Stimulated activated CD8-positive, alpha-beta memory T cell treated with anti-CD3 and anti-CD28 coated beads, Interleukin-2, amount 100 ng/mL, for 1 hour (primary cell): ENCODE measurements around the gene MIA2.
"Not testable (repeated sequence)": the region's sequence is repeated elsewhere in the genome, so short reads cannot be mapped to it uniquely, and the experiment has no call there.

ENCODE experiments used
- DNase-seq, 2 donors: peaks; one replicate each; pipeline ENCODE4 v3.0.0-alpha.2; 2020; ENCODE audit warnings: low read depth in 2 of 2

The MIA2 gene

DNA sequence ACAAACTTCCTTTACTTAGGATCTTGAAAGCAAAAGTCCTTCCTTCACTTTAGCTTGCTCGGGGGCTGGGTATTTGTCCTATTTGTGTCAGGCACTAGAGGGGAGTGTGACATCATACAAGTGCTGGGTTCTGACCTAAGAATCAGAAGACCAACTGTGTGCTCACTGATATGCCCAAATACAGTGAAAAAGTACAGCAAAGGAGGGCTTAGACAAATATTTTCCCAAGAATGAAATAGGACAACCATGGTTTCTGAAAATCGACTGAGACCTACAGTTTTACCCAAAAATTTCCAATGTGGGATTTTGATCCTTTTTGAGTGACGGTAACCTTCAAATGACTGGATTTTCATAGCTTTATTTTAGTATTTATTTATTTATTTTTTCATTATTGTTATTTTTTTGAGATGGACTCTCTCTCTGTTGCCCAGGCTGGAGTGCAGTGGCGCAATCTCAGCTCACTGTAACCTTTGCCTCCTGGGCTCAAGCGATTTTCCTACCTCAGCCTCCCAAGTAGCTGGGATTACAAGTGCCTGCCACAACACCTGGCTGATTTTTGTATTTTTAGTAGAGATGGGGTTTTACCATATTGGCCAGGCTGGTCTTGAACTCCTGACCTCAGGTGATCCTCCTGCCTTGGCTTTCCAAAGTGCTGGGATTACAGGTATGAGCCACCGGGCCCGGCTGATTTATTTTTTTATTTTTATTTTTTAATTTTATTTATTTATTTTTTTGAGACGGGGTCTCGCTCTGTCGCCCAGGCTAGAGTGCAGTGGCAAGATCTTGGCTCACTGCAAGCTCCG lies 1.8 kb upstream of the MIA2 start:
- DNase-seq: not testable (repeated sequence)

- DNase-seq: no peak
Measured at GRCh38 chr14:39232554-39233415, 930 bp upstream of the MIA2 start.

- DNase-seq: not testable (repeated sequence)
Measured at GRCh38 chr14:39234986-39235385, 1.3 kb downstream of the MIA2 start.

DNA sequence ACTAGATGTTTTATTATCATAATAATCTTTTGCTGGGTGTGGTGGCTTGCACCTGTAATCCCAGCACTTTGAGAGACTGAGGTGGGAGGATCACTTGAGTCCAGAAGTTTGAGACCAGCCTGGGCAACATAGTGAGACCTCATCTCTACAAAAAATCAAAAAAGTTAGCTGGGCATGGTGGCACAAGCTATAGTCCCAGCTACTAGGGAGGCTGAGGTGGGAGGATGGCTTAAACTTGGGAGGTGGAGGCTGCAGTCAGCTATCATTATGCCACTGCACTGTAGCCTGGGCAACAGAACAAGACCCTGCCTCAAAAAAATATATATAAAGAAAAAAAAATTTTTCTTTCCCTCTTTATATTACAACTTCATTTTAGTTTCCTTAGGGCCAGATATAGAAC lies 1.8 kb downstream of the MIA2 start:
- DNase-seq: not testable (repeated sequence)

GRCh38 chr14:39240769-39241168 lies 7.1 kb downstream of the MIA2 start:
- DNase-seq: no peak

GRCh38 chr14:39241637-39242036 lies 7.9 kb downstream of the MIA2 start:
- no peak for DNase-seq

DNA sequence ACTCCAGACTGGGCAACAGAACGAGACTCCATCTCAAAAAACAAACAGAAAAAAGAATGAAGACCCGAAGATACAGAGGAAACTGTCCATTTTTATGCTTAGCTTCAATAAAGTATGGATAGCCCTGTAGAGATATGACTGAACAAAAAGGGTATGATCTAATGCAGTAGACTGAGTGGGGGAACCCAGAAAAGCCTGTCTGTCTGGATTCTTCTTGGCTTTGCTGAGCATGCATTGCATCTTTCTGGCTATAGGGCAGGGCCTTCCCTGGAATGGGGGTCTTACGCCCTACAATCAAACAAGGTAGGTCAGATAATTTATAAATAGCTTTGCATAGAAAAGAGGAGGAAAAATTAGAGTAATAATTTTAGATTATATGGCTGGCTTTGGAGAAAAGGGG lies 10.1 kb downstream of the MIA2 start:
- DNase-seq: no peak

DNA sequence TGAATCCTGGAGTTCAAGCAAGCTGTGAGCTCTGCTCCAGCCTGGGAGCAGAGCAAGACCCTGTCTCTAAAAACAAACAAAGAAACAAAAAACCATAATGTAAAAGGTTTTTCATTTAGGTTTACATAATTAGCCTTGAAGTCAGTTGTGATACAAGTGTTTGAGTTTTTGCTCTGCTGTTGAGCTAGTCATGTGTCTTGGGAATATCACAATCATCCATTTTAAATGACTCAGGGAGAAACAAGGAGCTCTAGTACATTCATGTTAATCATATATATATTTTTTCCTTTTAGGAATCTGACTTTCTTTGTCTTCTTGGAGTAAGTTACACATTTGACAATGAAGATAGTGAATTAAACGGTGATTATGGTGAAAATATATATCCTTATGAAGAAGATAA lies 12.9 kb downstream of the MIA2 start:
- no peak for DNase-seq

GRCh38 chr14:39247256-39247655 lies 13.5 kb downstream of the MIA2 start:
- DNase-seq: no peak

GRCh38 chr14:39251547-39251946 lies 17.8 kb downstream of the MIA2 start:
- DNase-seq: no peak

DNA sequence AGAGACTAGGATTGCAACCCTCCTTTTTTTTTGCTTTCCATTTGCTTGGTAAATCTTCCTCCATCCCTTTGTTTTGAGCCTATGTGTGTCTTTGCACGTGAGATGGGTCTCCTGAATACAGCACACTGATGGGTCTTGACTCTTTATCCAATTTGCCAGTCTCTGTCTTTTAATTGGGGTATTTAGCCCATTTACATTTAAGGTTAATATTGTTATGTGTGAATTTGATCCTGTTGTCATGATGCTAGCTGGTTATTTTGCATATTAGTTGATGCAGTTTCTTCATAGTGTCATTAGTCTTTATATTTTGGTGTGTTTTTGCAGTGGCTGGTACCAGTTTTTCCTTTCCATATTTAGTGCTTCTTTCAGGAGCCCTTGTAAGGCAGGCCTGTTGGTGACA lies 23.7 kb downstream of the MIA2 start:
- not testable (repeated sequence) for DNase-seq

- DNase-seq: no peak
Measured at GRCh38 chr14:39258782-39259545, 25.2 kb downstream of the MIA2 start.

GRCh38 chr14:39260161-39260560 lies 26.4 kb downstream of the MIA2 start:
- DNase-seq: not testable (repeated sequence)

DNA sequence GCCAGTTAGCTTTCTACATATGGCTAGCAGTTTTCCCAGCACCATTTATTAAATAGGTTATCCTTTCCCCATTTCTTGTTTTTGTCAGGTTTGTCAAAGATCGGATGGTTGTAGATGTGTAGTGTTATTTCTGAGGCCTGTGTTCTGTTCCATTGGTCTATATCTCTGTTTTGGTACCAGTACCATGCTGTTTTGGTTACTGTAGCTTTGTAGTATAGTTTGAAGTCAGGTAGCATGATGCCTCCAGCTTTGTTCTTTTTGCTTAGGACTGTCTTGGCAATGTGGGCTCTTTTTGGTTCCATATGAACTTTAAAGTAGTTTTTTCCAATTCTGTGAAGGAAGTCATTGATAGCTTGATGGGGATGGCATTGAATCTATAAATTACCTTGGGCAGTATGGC lies 28.5 kb downstream of the MIA2 start:
- DNase-seq: not testable (repeated sequence)

- no peak for DNase-seq
Measured at GRCh38 chr14:39264057-39264456, 30.3 kb downstream of the MIA2 start.

- DNase-seq: no peak
Measured at GRCh38 chr14:39264558-39264957, 30.8 kb downstream of the MIA2 start.

DNA sequence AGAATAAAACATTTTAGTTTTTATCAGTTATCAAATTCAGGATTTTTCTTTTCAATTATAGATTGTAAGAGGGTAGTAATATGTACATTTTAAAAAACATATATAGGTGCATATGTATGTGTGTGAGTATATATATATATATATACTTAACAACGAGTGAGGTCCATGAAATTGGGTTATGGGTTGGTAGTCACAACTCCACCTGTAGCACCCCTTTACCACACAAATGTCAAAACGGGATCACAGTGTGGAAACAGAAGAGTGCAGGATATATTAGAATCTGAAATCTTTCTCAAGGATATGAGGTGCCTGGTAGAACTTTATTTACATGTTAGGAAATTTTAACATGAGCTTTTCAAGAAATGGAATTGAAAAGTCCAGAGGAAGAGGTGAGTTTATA lies 31.3 kb downstream of the MIA2 start:
- DNase-seq: no peak

- DNase-seq: no peak
Measured at GRCh38 chr14:39265806-39266524, 32.2 kb downstream of the MIA2 start.

- peak in 1 of 2 donors; percentile 18 for DNase-seq
Measured at GRCh38 chr14:39266525-39266870, 32.8 kb downstream of the MIA2 start.

DNA sequence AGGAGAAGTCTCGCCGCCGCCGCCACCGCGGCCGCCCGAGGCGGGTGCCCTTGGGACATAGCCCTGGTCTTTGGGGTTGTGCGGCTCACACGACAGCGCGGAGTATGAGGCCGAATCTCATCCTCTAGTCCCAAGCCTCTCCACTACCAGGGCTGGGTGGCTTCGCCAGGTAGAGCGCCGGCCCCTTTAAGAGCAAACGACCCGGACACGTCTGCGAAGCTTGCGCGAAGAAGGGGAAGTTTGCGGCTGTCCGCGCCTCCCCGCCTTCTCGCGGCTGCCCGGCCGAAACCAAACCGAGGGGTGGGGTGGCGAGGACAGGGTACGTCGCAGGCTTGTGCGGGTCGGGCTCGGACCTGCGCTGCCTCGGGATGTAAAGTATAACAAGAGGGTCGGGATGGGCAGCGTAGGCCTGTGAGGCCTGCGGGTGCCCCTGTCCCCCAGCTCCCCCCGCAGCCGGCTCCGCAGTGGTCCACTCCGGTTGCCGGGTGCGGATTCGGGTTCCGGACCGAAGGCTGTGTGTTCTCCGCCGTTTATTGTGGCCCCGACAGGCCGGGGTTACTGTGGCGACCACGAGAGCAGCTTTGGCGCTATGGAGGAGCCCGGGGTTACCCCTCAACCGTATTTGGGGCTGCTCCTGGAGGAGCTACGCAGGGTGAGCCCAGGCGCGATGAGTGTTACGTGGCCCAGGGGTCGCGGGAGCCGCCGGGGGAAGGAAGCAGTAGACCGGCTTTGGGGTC lies 33.3 kb downstream of the MIA2 start:
- peak; percentile 56 to 60 for DNase-seq

GRCh38 chr14:39267608-39268005 lies 33.9 kb downstream of the MIA2 start:
- no peak for DNase-seq
